ENCODE measurements around the gene PARD3. TPM values are rescaled to one million over a fixed set of nuclear protein-coding genes. Genes with fewer than 3 reads are reported as not detected.

PARD3 gene
- total and polyA plus RNA-seq, 2 donors from 2014 or later: 21.1 to 47.5 TPM

- no peaks in the 10 kb centered on the region for H3K9me3 ChIP-seq (ENCODE audit: control insufficient read depth in 2 of 3, insufficient read depth in 1 of 3, low read length in 3 of 3)
- no peak overlapping the region for H3K4me3 ChIP-seq (ENCODE audit: low read length in 3 of 3)
- H3K9ac ChIP-seq (ENCODE audit: low read length in 3 of 3): no peak overlapping the region
- no peak for DNase-seq
- H3K4me1 ChIP-seq (ENCODE audit: control insufficient read depth in 2 of 3, insufficient read depth in 2 of 3, low read depth in 1 of 3, low read length in 3 of 3): no peaks in the 10 kb centered on the region
- TF ChIP-seq CTCF (IDR thresholded peaks at IDR 0.05; ENCODE audit: borderline replicate concordance, extremely low read depth, insufficient read depth): no peak
- intact Hi-C loops (cut with DNase I): no loop called here
- H3K27ac ChIP-seq (ENCODE audit: low read depth in 2 of 2, low read length in 2 of 2): no peak overlapping the region
- H3K36me3 ChIP-seq (ENCODE audit: control insufficient read depth in 2 of 3, insufficient read depth in 3 of 3, low read length in 3 of 3): no peaks in the 10 kb centered on the region
- no peak for FAIRE-seq
- no peaks in the 10 kb centered on the region for H3K27me3 ChIP-seq (ENCODE audit: control insufficient read depth, insufficient read depth, low read length)
Observed at GRCh38 chr10:34489411-34489810, 325.7 kb downstream of the PARD3 start.

- no peaks in the 10 kb centered on the region for H3K9me3 ChIP-seq (ENCODE audit: control insufficient read depth in 2 of 3, insufficient read depth in 1 of 3, low read length in 3 of 3)
- no peak overlapping the region for H3K4me3 ChIP-seq (ENCODE audit: low read length in 3 of 3)
- FAIRE-seq (no peak), DNase-seq (no peak)
- intact Hi-C loops (cut with DNase I): no loop called here
- no peak overlapping the region for H3K9ac ChIP-seq (ENCODE audit: low read length in 3 of 3)
- TF ChIP-seq CTCF (IDR thresholded peaks at IDR 0.05; ENCODE audit: borderline replicate concordance, extremely low read depth, insufficient read depth): no peak
- H3K27me3 ChIP-seq (ENCODE audit: control insufficient read depth, insufficient read depth, low read length): no peaks in the 10 kb centered on the region
- H3K27ac ChIP-seq (ENCODE audit: low read depth in 2 of 2, low read length in 2 of 2): no peak overlapping the region
- no peaks in the 10 kb centered on the region for H3K4me1 ChIP-seq (ENCODE audit: control insufficient read depth in 2 of 3, insufficient read depth in 2 of 3, low read depth in 1 of 3, low read length in 3 of 3)
- no peaks in the 10 kb centered on the region for H3K36me3 ChIP-seq (ENCODE audit: control insufficient read depth in 2 of 3, insufficient read depth in 3 of 3, low read length in 3 of 3)
Observed at GRCh38 chr10:34488476-34489130, 326.5 kb downstream of the PARD3 start.

GRCh38 chr10:34486008-34486407 lies 329.1 kb downstream of the PARD3 start:
- no peak for TF ChIP-seq CTCF (IDR thresholded peaks at IDR 0.05; ENCODE audit: borderline replicate concordance, extremely low read depth, insufficient read depth)
- no peaks in the 10 kb centered on the region for H3K27me3 ChIP-seq (ENCODE audit: control insufficient read depth, insufficient read depth, low read length)
- H3K9me3 ChIP-seq (ENCODE audit: control insufficient read depth in 2 of 3, insufficient read depth in 1 of 3, low read length in 3 of 3): no peaks in the 10 kb centered on the region
- no peak for FAIRE-seq
- H3K9ac ChIP-seq (ENCODE audit: low read length in 3 of 3): no peak overlapping the region
- no peak overlapping the region for H3K4me3 ChIP-seq (ENCODE audit: low read length in 3 of 3)
- intact Hi-C loops (cut with DNase I): no loop called here
- no peak for DNase-seq
- H3K4me1 ChIP-seq (ENCODE audit: control insufficient read depth in 2 of 3, insufficient read depth in 2 of 3, low read depth in 1 of 3, low read length in 3 of 3): no peaks in the 10 kb centered on the region
- no peaks in the 10 kb centered on the region for H3K36me3 ChIP-seq (ENCODE audit: control insufficient read depth in 2 of 3, insufficient read depth in 3 of 3, low read length in 3 of 3)
- no peak overlapping the region for H3K27ac ChIP-seq (ENCODE audit: low read depth in 2 of 2, low read length in 2 of 2)

- intact Hi-C loops (cut with DNase I): no loop called here
- Histone ChIP-seq H3K4me3 (ENCODE audit: low read length in 3 of 3) (no peak overlapping the region), H3K27ac (ENCODE audit: low read depth in 2 of 2, low read length in 2 of 2) (no peak overlapping the region), H3K9ac (ENCODE audit: low read length in 3 of 3) (no peak overlapping the region), H3K27me3 (ENCODE audit: control insufficient read depth, insufficient read depth, low read length) (no peaks in the 10 kb centered on the region), H3K36me3 (ENCODE audit: control insufficient read depth in 2 of 3, insufficient read depth in 3 of 3, low read length in 3 of 3) (no peaks in the 10 kb centered on the region), H3K9me3 (ENCODE audit: control insufficient read depth in 2 of 3, insufficient read depth in 1 of 3, low read length in 3 of 3) (no peaks in the 10 kb centered on the region), H3K4me1 (ENCODE audit: control insufficient read depth in 2 of 3, insufficient read depth in 2 of 3, low read depth in 1 of 3, low read length in 3 of 3) (no peaks in the 10 kb centered on the region)
- FAIRE-seq: no peak
- no peak for DNase-seq
- TF ChIP-seq CTCF (IDR thresholded peaks at IDR 0.05; ENCODE audit: borderline replicate concordance, extremely low read depth, insufficient read depth): no peak
Observed at GRCh38 chr10:34484164-34484563, 330.9 kb downstream of the PARD3 start.

Data from kidney (tissue), 14 donors.